GM12878 (cell line): ENCODE data around the gene MYB. TPM values are rescaled to one million over a fixed set of nuclear protein-coding genes. Genes with fewer than 3 reads are reported as not detected.

ENCODE experiments used
- ATAC-seq: fragments of 200-7000 bp; cut with Tn5 transposase; 3 replicates; pipeline ENCODE4 v1.9.1; 2020; ENCODE audit warnings: mild to moderate bottlenecking, moderate library complexity
- BruUV-seq: library from RNA; stranded (reverse); fragments of 400-500 nt; replicated peaks from 2 replicates; lab custom pipeline; 2021; lab: Mats Ljungman, UMichigan
- CTCF ChIA-PET: fragments of 300-600 bp; sonication (Branson Sonifier 250); formaldehyde crosslinking; extraction: SDS; loops from one replicate; lab custom pipeline; 2021; ENCODE audit warnings: inconsistent platforms; lab: Yijun Ruan, JAX
- POLR2A ChIA-PET: fragments of 350-600 bp; formaldehyde crosslinking; extraction: SDS; loops from one replicate; lab custom pipeline; 2021; ENCODE audit warnings: inconsistent platforms; lab: Charles Lee
- RAD21 ChIA-PET: fragments of 300-600 bp; sonication (Branson Sonifier 250); formaldehyde crosslinking; loops from one replicate; lab custom pipeline; 2023; ENCODE audit warnings: antibody characterized with exemption; ENCODE audit not compliant: unreplicated experiment; lab: Charles Lee
- SMC1A ChIA-PET: fragments of 300-600 bp; sonication (Branson Sonifier 250); formaldehyde crosslinking; loops from one replicate; lab custom pipeline; 2023; ENCODE audit not compliant: unreplicated experiment, uncharacterized antibody; lab: Charles Lee
- DNase-seq: peaks from one replicate; pipeline ENCODE4 v3.0.0-alpha.2; 2011; ENCODE audit warnings: low read depth, low spot score
- FAIRE-seq: peaks from 3 replicates; lab custom pipeline; 2011; peaks lifted over from hg19 to GRCh38; lab: Jason Lieb, UNC
- H2AFZ ChIP-seq: 2 replicates; pipeline ENCODE4 v1.6.0; 2011; ENCODE audit warnings: low read depth, low read length, control low read depth; ENCODE audit not compliant: control insufficient read depth
- H3K27ac ChIP-seq: 2 replicates; pipeline ENCODE4 v1.5.1; 2011; ENCODE audit warnings: control low read depth; ENCODE audit not compliant: control insufficient read depth, insufficient read depth
- H3K27me3 ChIP-seq, 2 experiments: replicated peaks in 1 of 2; 2 replicates each; pipeline versions ENCODE4 v1.6.0 to v1.6.1; 2011; ENCODE audit warnings: low read length in 1 of 2; ENCODE audit not compliant: control insufficient read depth in 2 of 2, insufficient read depth in 2 of 2
- H3K36me3 ChIP-seq, 2 experiments: 2 replicates each; pipeline ENCODE4 v1.5.1; 2011; ENCODE audit warnings: low read length in 1 of 2; ENCODE audit not compliant: control insufficient read depth in 2 of 2, insufficient read depth in 2 of 2
- H3K4me1 ChIP-seq: 2 replicates; pipeline ENCODE4 v1.6.1; 2011; ENCODE audit warnings: mild to moderate bottlenecking, low read length, moderate library complexity, mixed read lengths; ENCODE audit not compliant: control insufficient read depth, insufficient read depth
- H3K4me2 ChIP-seq: 2 replicates; pipeline ENCODE4 v1.6.0; 2011; ENCODE audit warnings: control low read depth; ENCODE audit not compliant: control insufficient read depth, insufficient read depth
- H3K4me3 ChIP-seq: fragments of 200-600 bp; sonication (generic); 2 replicates; pipeline ENCODE4 v1.5.1; 2016
- H3K79me2 ChIP-seq: 2 replicates; pipeline ENCODE4 v1.6.0; 2011; ENCODE audit warnings: low read length; ENCODE audit not compliant: control insufficient read depth, insufficient read depth
- H3K9ac ChIP-seq: 2 replicates; pipeline ENCODE4 v1.8.0; 2011; ENCODE audit warnings: low read length, control low read depth, mixed read lengths; ENCODE audit not compliant: control insufficient read depth, insufficient read depth
- H3K9me3 ChIP-seq: replicated peaks from 3 replicates; pipeline ENCODE4 v1.5.1; 2011; ENCODE audit warnings: mild to moderate bottlenecking, low read length; ENCODE audit not compliant: control insufficient read depth, insufficient read depth
- H4K20me1 ChIP-seq: 2 replicates; pipeline ENCODE4 v1.6.0; 2011; ENCODE audit not compliant: control insufficient read depth, insufficient read depth
- ESRRA ChIP-seq: IDR thresholded peaks from 2 replicates; pipeline ENCODE4 v1.6.1; 2012; ENCODE audit warnings: mild to moderate bottlenecking, low read length, improper control_type of control experiment
- FOS ChIP-seq: IDR thresholded peaks from 3 replicates; pipeline ENCODE4 v1.6.1; 2011; ENCODE audit warnings: borderline replicate concordance; ENCODE audit not compliant: insufficient read length; ENCODE audit errors: extremely low read depth
- HCFC1 ChIP-seq: fragments of 150-350 bp; IDR thresholded peaks from 2 replicates; pipeline ENCODE4 v1.6.1; 2014; ENCODE audit warnings: low read length
- HDGF ChIP-seq: fragments of 450-650 bp; IDR thresholded peaks from 2 replicates; pipeline ENCODE4 v1.6.1; 2016; ENCODE audit warnings: antibody characterized with exemption
- KDM1A ChIP-seq: fragments of 200-600 bp; sonication (generic); IDR thresholded peaks from 2 replicates; pipeline ENCODE4 v1.6.1; 2016; ENCODE audit warnings: borderline replicate concordance
- MTA2 ChIP-seq: fragments of 450-650 bp; IDR thresholded peaks from 2 replicates; pipeline ENCODE4 v1.6.1; 2016; ENCODE audit warnings: low read depth, mild to moderate bottlenecking, moderate library complexity
- PML ChIP-seq: IDR thresholded peaks from 2 replicates; pipeline ENCODE4 v1.6.1; 2012; ENCODE audit warnings: low read length, inconsistent platforms
- RUNX3 ChIP-seq: IDR thresholded peaks from 2 replicates; pipeline ENCODE4 v1.6.1; 2012; ENCODE audit warnings: low read length, inconsistent platforms
- SMC3 ChIP-seq: IDR thresholded peaks from 2 replicates; pipeline ENCODE4 v1.6.1; 2011; ENCODE audit warnings: low read length, improper control_type of control experiment, borderline replicate concordance
- SREBF2 ChIP-seq: IDR thresholded peaks from 2 replicates; pipeline ENCODE4 v1.6.1; 2012; ENCODE audit warnings: mild to moderate bottlenecking, low read length
- TCF12 ChIP-seq: IDR thresholded peaks from 2 replicates; pipeline ENCODE4 v1.6.1; 2011; ENCODE audit warnings: low read depth, mild to moderate bottlenecking, low read length
- ZNF207 ChIP-seq: fragments of 450-650 bp; IDR thresholded peaks from 2 replicates; pipeline ENCODE4 v1.6.1; 2014; ENCODE audit warnings: antibody characterized with exemption, mild to moderate bottlenecking, borderline replicate concordance
- ZZZ3 ChIP-seq: IDR thresholded peaks from 2 replicates; pipeline ENCODE4 v1.6.1; 2011; ENCODE audit warnings: low read depth; ENCODE audit not compliant: control insufficient read depth, insufficient read length
- WGBS: methylation state at CpG from one replicate; pipeline ENCODE4 v1.1.6; 2016; ENCODE audit warnings: low lambda C conversion rate; ENCODE audit not compliant: insufficient replicate concordance, insufficient coverage; ENCODE audit errors: missing lambda C conversion rate; 5-methylcytosine and 5-hydroxymethylcytosine counted together
- in situ Hi-C: fragments of 300-500 bp; cut with MboI; formaldehyde crosslinking; loops from 9 replicates; pipeline ENCODE4 v1.14.3; 2018; ENCODE audit warnings: mixed read lengths
- intact Hi-C: fragments of 100-400 bp; cut with micrococcal nuclease; formaldehyde crosslinking; loops from one replicate; pipeline ENCODE4 v1.14.2; 2022; ENCODE audit not compliant: unreplicated experiment
- polyA plus RNA-seq, 11 experiments: library from polyadenylated mRNA; depleted of rRNA in 4 of 11; unstranded in 6 of 11; stranded (reverse) in 5 of 11; fragments of >200 nt; fragmentation: Nextera tagmentation in 4 of 11; fragmentation: Illumina TruSeq in 1 of 11; extraction: Ambion mirVana in 4 of 11; extraction: Trizol in 1 of 11; gene quantifications; 1 replicate in 1 of 11; 2 replicates in 10 of 11; pipeline versions ENCODE4 v1.2.1 to v1.2.3, GENCODE V29; 2011 to 2016; ENCODE audit warnings: inconsistent platforms in 2 of 11, missing spikeins in 2 of 11, low read depth in 1 of 11
- total RNA-seq, 4 experiments: library from RNA; depleted of rRNA in 3 of 4; stranded (reverse); fragments of >200 nt in 3 of 4; fragmentation: Illumina TruSeq in 1 of 4; extraction: Trizol in 1 of 4; gene quantifications; 2 replicates each; pipeline versions ENCODE4 v1.2.1 to v1.2.3, GENCODE V29; 2013 to 2021
- TF ChIP-seq, protein P1 (sequence below): IDR thresholded peaks from 2 replicates; pipeline ENCODE4 v1.6.1; 2012; ENCODE audit warnings: low read depth, low read length, improper control_type of control experiment
- TF ChIP-seq, protein P2 (sequence below): IDR thresholded peaks from 2 replicates; pipeline ENCODE4 v1.6.1; 2011; ENCODE audit warnings: borderline replicate concordance, low read depth, mild to moderate bottlenecking, moderate library complexity, mixed read lengths, low read length; ENCODE audit not compliant: insufficient read depth; ENCODE audit errors: extremely low read length
- TF ChIP-seq, protein P3 (sequence below): fragments of 450-650 bp; IDR thresholded peaks from 2 replicates; pipeline ENCODE4 v1.6.1; 2018; ENCODE audit warnings: mild to moderate bottlenecking, low read depth, moderate library complexity; ENCODE audit not compliant: partially characterized antibody

The MYB gene
- total and polyA plus RNA-seq, 10 of the 15 experiments (the other 5 are each of a cell fraction or from before 2014, with no cell fraction given) = 7.0 to 29.8 (median 21.5) TPM

- Histone ChIP-seq H3K9ac (no peak overlapping the region), H3K4me3 (no peak overlapping the region), H3K9me3 (no peaks in the 10 kb centered on the region)
- ChIA-PET RAD21 (interaction anchor here (1.0 kb wide), 1 partner anchor 125 kb away, joined by 3 read pairs; no protein-coding TSS in a partner anchor), CTCF (no interaction called here)
- TF ChIP-seq ZNF207 (no peak), FOS (no peak), SREBF2 (no peak), ZZZ3 (no peak), KDM1A (no peak), MTA2 (no peak), ESRRA (no peak), RUNX3 (no peak), HCFC1 (no peak), PML (no peak), TCF12 (no peak), SMC3 (no peak), HDGF (no peak)
- TF ChIP-seq, protein P1, sequence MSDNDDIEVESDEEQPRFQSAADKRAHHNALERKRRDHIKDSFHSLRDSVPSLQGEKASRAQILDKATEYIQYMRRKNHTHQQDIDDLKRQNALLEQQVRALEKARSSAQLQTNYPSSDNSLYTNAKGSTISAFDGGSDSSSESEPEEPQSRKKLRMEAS = no peak
- TF ChIP-seq, protein P2, sequence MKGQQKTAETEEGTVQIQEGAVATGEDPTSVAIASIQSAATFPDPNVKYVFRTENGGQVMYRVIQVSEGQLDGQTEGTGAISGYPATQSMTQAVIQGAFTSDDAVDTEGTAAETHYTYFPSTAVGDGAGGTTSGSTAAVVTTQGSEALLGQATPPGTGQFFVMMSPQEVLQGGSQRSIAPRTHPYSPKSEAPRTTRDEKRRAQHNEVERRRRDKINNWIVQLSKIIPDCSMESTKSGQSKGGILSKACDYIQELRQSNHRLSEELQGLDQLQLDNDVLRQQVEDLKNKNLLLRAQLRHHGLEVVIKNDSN = no peak
- TF ChIP-seq, protein P3, sequence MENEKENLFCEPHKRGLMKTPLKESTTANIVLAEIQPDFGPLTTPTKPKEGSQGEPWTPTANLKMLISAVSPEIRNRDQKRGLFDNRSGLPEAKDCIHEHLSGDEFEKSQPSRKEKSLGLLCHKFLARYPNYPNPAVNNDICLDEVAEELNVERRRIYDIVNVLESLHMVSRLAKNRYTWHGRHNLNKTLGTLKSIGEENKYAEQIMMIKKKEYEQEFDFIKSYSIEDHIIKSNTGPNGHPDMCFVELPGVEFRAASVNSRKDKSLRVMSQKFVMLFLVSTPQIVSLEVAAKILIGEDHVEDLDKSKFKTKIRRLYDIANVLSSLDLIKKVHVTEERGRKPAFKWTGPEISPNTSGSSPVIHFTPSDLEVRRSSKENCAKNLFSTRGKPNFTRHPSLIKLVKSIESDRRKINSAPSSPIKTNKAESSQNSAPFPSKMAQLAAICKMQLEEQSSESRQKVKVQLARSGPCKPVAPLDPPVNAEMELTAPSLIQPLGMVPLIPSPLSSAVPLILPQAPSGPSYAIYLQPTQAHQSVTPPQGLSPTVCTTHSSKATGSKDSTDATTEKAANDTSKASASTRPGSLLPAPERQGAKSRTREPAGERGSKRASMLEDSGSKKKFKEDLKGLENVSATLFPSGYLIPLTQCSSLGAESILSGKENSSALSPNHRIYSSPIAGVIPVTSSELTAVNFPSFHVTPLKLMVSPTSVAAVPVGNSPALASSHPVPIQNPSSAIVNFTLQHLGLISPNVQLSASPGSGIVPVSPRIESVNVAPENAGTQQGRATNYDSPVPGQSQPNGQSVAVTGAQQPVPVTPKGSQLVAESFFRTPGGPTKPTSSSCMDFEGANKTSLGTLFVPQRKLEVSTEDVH = no peak
- TF ChIP-seq, all 136 proteins: peak for 0
- no peak for DNase-seq
- Histone ChIP-seq H4K20me1 (no peaks in the 10 kb centered on the region), H3K4me1 (no peaks in the 10 kb centered on the region; the same call in 1 of the 2 replicates), H3K27ac (no peak overlapping the region), H3K27me3 (no peaks in the 10 kb centered on the region), H3K36me3 (peaks cover 3 to 9% of the 10 kb centered on the region in 2 experiments; a peak in 3 of 4 replicates), H2AFZ (no peak overlapping the region), H3K79me2 (no peaks in the 10 kb centered on the region), H3K4me2 (no peak overlapping the region)
- ATAC-seq = no peak
- SMC1A ChIA-PET = interaction anchor here (1.0 to 1.2 kb wide), 2 partner anchors 29 to 36 kb away, joined by 3 to 4 read pairs; no protein-coding TSS in a partner anchor
- BruUV-seq = no TSS peak
- no peak for FAIRE-seq
- in situ Hi-C loops (no loop called here), intact Hi-C loops (no loop called here)
- 99% methylated on average over 3 of the region's 3 CpGs for WGBS
- POLR2A ChIA-PET = interaction anchor here (0.5 to 0.7 kb wide), 3 partner anchors 103 to 263 kb away, joined by 3 to 4 read pairs (median 3); no protein-coding TSS in a partner anchor
These were observed 39.9 kb downstream of the MYB start for GRCh38 chr6:135221042-135221441.
